GM18505 (cell line): ENCODE results near the gene WDR64.
"Not testable (repeated sequence)": the region's sequence is repeated elsewhere in the genome, so short reads cannot be mapped to it uniquely, and the experiment has no call there.

Source experiments
- ATAC-seq: cut with Tn5 transposase; IDR thresholded peaks from one replicate; pipeline ENCODE4 v1.9.1; 2021; ENCODE audit not compliant: unreplicated experiment
- POLR2A ChIP-seq: IDR thresholded peaks from 4 replicates; pipeline ENCODE4 v1.6.1; 2011; ENCODE audit warnings: borderline replicate concordance; ENCODE audit not compliant: insufficient read depth, insufficient read length; ENCODE audit errors: extremely low read depth

The WDR64 gene

DNA sequence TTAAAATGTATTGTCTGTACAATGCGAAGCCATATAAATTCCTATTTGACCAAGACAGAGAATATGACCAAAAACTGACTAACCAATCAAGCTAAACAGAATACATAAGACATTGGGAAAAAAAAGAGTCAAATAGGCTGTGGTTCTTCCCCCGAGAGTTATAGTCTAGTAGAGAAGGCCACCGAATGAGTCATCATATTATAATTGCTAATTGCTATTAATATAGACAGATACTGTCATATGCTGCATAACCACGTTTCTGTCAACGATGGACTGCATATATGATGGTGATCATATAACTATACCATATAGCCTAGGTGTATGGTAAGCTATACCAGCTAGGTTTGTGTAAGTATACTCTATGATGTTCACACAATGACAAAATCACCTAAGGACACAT, 82.5 kb downstream of the WDR64 start:
- no peak for ATAC-seq
- no peak for TF ChIP-seq POLR2A

- not testable (repeated sequence) for ATAC-seq
Measured at GRCh38 chr1:241735493-241735926, 83.4 kb downstream of the WDR64 start.

DNA sequence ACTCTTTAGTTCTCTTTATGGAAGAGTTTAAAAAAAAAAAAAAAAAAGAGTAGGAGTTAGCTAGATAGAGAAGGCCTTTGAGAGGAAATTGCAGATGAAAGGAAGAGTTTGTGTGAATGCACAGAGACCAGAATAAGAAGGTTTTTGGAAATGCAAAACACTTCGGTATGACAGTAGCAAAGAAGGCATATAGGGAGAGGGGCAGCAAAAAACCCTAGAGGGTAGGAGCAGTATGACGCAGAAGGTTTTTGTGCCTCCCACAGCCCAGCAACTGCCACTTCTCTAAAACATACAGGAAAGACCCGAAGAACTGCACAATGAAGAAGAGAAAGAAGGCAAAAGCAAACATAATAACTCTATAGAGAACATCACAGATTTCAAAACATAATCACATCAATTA, 84.3 kb downstream of the WDR64 start:
- no peak for ATAC-seq
- TF ChIP-seq POLR2A = no peak

- no peak for ATAC-seq
- TF ChIP-seq POLR2A = no peak
Measured at GRCh38 chr1:241738284-241739078, 86.4 kb downstream of the WDR64 start.

- TF ChIP-seq POLR2A = no peak
- no peak for ATAC-seq
Measured at GRCh38 chr1:241742084-241742483, 90.0 kb downstream of the WDR64 start.

DNA sequence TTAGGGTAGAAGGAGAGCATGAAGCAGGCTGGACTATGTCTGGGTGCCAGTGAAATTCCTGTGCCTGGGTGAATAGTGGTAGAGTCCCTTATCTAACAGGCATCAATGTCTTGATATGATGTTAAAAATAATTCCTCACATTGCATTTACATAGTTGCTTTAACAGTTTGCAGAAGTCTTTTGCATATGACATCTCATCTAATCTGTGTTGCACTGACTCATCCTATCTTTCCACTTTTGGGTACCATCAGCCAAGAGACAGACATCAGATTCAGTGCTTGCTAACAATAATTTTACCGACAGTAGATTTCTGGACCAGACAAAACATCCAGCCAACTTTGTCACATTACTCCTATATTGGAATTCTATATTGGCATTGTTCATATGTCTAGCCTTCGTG, 92.5 kb downstream of the WDR64 start:
- no peak for ATAC-seq
- TF ChIP-seq POLR2A = no peak

- no peak for ATAC-seq
- no peak for TF ChIP-seq POLR2A
Measured at GRCh38 chr1:241747992-241748391, 95.9 kb downstream of the WDR64 start.

DNA sequence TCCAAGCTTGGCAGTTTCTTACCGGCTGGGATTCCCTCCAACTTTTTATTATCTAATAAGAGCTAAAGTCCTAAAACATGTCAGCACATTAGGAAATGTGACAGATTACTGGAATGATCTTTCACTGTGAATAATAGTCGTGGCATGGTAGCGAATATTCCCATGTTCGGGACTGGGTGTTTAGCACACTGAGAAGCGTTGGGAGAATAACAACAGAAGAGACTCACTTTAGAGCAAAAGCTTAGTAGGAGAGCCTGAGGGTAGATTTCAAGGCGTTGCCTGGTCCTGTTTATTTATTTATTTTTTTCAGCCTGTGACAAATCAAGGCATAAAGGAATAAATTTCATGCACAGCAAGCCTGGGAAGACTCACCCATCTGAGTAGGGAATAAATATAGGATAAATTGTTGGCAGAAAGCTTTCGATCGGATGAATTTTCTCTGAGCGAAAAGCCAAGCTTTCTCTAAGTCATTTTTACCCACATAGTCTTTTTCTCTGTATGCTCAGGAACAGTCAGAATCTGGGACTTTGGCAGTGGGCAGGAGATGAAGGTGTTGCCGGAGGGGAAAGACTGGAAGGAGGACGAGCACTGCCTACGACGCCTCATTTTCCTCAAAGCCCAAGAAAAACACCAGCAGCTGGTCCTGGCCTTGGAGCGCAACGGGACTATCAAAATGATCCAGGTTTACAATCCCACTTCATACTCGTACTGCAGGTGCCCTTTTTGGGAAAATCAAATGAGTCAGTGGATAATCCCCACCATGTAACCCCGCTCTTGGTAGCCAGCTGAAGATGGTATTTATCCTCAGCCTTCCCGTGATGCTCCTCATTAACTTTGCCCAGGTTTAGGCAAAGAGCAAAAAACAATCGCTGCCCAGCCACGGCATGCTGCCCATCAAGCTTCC, 97.2 kb downstream of the WDR64 start:
- no peak for ATAC-seq

GRCh38 chr1:241749945-241750695, 98.0 kb downstream of the WDR64 start:
- no peak for TF ChIP-seq POLR2A

More for the DNA sequence above, 97.2 kb downstream of the WDR64 start:
- no peak for TF ChIP-seq POLR2A

GRCh38 chr1:241751524-241751923, 99.4 kb downstream of the WDR64 start:
- no peak for ATAC-seq
- TF ChIP-seq POLR2A = no peak

More at GRCh38 chr1:241749945-241750695, 98.0 kb downstream of the WDR64 start:
- ATAC-seq = no peak

DNA sequence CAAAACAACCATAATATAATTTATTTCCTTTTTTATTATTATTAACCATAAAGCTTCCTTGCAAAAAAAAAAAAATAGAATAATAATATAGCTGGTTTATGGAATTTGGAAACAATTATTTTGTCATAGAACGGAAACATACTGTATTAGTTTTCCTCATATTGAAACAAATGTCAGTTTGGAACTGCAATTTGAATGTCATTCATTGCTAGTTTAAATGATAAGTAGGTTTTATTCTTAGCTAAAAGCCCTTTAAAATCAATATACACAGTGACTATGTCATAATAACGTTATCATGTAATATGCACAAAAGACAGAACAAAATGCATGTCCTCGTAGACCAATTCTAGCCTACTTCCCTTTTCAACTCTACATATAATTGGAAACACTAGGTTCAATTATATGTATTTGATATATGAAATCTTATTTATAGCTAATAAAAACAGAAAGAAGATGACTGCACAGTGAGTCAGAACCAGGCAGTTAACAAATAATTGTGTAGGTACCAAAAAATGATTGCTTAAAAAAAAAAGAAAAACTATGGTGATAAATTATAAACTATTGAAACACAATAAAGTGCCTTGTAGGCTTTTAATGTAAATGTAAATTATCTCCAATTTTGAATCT, 110.7 kb downstream of the WDR64 start:
- TF ChIP-seq POLR2A = no peak
- no peak for ATAC-seq

DNA sequence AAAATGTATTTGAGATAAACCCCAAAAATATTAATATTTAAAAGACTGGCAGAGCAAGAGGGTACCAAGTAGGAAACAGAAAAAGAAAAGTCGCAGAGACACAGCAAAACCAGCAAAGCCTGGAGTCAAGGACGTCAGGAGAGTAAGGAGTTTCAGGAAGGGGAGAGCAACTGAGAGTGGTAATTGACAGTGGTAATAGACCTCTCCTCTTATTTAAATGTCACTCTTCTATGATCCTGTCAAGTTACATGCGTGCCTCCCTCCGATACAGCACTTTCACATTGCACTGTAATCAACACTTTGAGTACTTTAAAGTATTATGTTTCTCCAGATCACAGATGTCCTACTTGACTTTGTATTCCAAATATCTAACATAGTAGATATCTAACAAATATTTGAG, 113.3 kb downstream of the WDR64 start:
- no peak for TF ChIP-seq POLR2A
- ATAC-seq = no peak

- TF ChIP-seq POLR2A = no peak
- ATAC-seq = no peak
Measured at GRCh38 chr1:241767737-241768136, 115.7 kb downstream of the WDR64 start.
